Hepatocyte (in vitro differentiated cells): ENCODE measurements around the gene SYT1.

ENCODE experiments used
- CTCF ChIP-seq: fragments of 200-600 bp; sonication (generic); IDR thresholded peaks from 2 replicates; pipeline ENCODE4 v1.5.1; 2016; ENCODE audit warnings: antibody characterized with exemption, mild to moderate bottlenecking; ENCODE audit not compliant: poor library complexity
- EZH2phosphoT487 ChIP-seq: fragments of 200-600 bp; sonication (generic); IDR thresholded peaks from one replicate; pipeline ENCODE4 v1.6.1; 2018; ENCODE audit warnings: antibody characterized with exemption, mild to moderate bottlenecking, low read depth, moderate library complexity; ENCODE audit not compliant: unreplicated experiment, severe bottlenecking

GRCh38 chr12:79482921-79483320 is 618.3 kb downstream of the SYT1 start:
- TF ChIP-seq CTCF (no peak), EZH2phosphoT487 (no peak)
